HepG2 (cell line): ENCODE results near the gene KLHL35.

ENCODE experiments used
- CREM ChIP-seq, 2 experiments: sonication (generic) in 1 of 2; formaldehyde crosslinking in 1 of 2; IDR thresholded peaks; 2 replicates each; pipeline versions ENCODE4 v1.4.0 to v1.6.1; 2016 to 2020; ENCODE audit warnings: antibody characterized with exemption in 1 of 2, mild to moderate bottlenecking in 1 of 2, missing genetic modification reagents in 1 of 2
- IRF2 ChIP-seq: IDR thresholded peaks from 2 replicates; pipeline ENCODE4 v1.6.1; 2018; ENCODE audit warnings: missing genetic modification reagents, missing compliant biosample characterization
- JUNB ChIP-seq: sonication (generic); formaldehyde crosslinking; IDR thresholded peaks from 2 replicates; pipeline ENCODE4 v1.8.0; 2022; ENCODE audit warnings: missing genetic modification reagents, mild to moderate bottlenecking, borderline replicate concordance
- PATZ1 ChIP-seq: sonication (generic); formaldehyde crosslinking; IDR thresholded peaks from 2 replicates; pipeline ENCODE4 v1.4.0; 2020; ENCODE audit warnings: missing genetic modification reagents
- RELA ChIP-seq: sonication (generic); formaldehyde crosslinking; IDR thresholded peaks from 2 replicates; pipeline ENCODE4 v1.4.0; 2020; ENCODE audit warnings: missing genetic modification reagents
- SIN3A ChIP-seq: IDR thresholded peaks from 2 replicates; pipeline ENCODE4 v1.6.1; 2011; ENCODE audit warnings: low read depth, mild to moderate bottlenecking, control low read depth, low read length, borderline replicate concordance
- SP4 ChIP-seq: sonication (generic); formaldehyde crosslinking; IDR thresholded peaks from 2 replicates; pipeline ENCODE4 v1.8.1; 2023; ENCODE audit warnings: mild to moderate bottlenecking, missing genetic modification reagents
- ZKSCAN1 ChIP-seq: fragments of 150-350 bp; IDR thresholded peaks from 2 replicates; pipeline ENCODE4 v1.6.1; 2014; ENCODE audit warnings: low read length
- ZNF484 ChIP-seq: sonication (generic); formaldehyde crosslinking; IDR thresholded peaks from 2 replicates; pipeline ENCODE4 v1.5.1; 2020; ENCODE audit warnings: mild to moderate bottlenecking, low read depth, missing genetic modification reagents, borderline replicate concordance

- TF ChIP-seq SIN3A: no peak
- TF ChIP-seq IRF2 (CRISPR knock-in tag): no peak
- no peak for TF ChIP-seq ZKSCAN1
- no peak for TF ChIP-seq CREM (IDR thresholded peaks at IDR 0.05)
- TF ChIP-seq CREM (CRISPR knock-in tag; IDR thresholded peaks at IDR 0.05): no peak
- TF ChIP-seq JUNB: no peak
- 0 out of 2 replicates have a peak, but pooled peaks have one; percentile 36 for TF ChIP-seq SP4 (CRISPR knock-in tag)
- TF ChIP-seq PATZ1 (CRISPR knock-in tag): no peak
- no peak for TF ChIP-seq ZNF484 (CRISPR knock-in tag)
- no peak for TF ChIP-seq RELA
Observed at GRCh38 chr11:75400146-75400865, 32.7 kb downstream of the KLHL35 start.
